ENCODE data around the gene MYLK2. TPM values are rescaled to one million over a fixed set of nuclear protein-coding genes. Genes with fewer than 3 reads are reported as not detected.
A peak's percentile ranks its signal among the peaks of the same experiment; 100 is the strongest.

Gene MYLK2
- total RNA-seq, 1 experiment from 2014 or later, result 0.21 TPM

- H3K4me3 ChIP-seq (ENCODE audit: insufficient read depth, low read depth, low read length), result peak overlapping the region; percentile 80
- no peak for DNase-seq
- no peaks in the 10 kb centered on the region for H3K36me3 ChIP-seq (replicated peaks; ENCODE audit: control insufficient read depth, insufficient read depth, low read length)
- peaks cover 7% of the 10 kb centered on the region for H3K27me3 ChIP-seq (ENCODE audit: control insufficient read depth, insufficient read depth, low read length)
These were observed 43.0 kb downstream of the MYLK2 start for GRCh38 chr20:31862157-31862470.

GRCh38 chr20:31862506-31862905 is 43.4 kb downstream of the MYLK2 start:
- peak overlapping the region; percentile 80; the same call in 1 of the 2 replicates for H3K4me3 ChIP-seq (ENCODE audit: insufficient read depth, low read depth, low read length)
- H3K27me3 ChIP-seq (ENCODE audit: control insufficient read depth, insufficient read depth, low read length), result peaks cover 7% of the 10 kb centered on the region
- DNase-seq, result no peak
- no peaks in the 10 kb centered on the region for H3K36me3 ChIP-seq (replicated peaks; ENCODE audit: control insufficient read depth, insufficient read depth, low read length)

- Histone ChIP-seq H3K27me3 (ENCODE audit: control insufficient read depth, insufficient read depth, low read length) (peaks cover 9% of the 10 kb centered on the region), H3K36me3 (replicated peaks; ENCODE audit: control insufficient read depth, insufficient read depth, low read length) (no peaks in the 10 kb centered on the region)
- DNase-seq, result no peak
These were observed 44.3 kb downstream of the MYLK2 start for GRCh38 chr20:31863296-31864085.

GRCh38 chr20:31864521-31865400 is 45.6 kb downstream of the MYLK2 start:
- H3K27me3 ChIP-seq (ENCODE audit: control insufficient read depth, insufficient read depth, low read length), result peaks cover 18% of the 10 kb centered on the region
- DNase-seq, result no peak
- no peak overlapping the region for H3K4me3 ChIP-seq (ENCODE audit: insufficient read depth, low read depth, low read length)
- H3K36me3 ChIP-seq (replicated peaks; ENCODE audit: control insufficient read depth, insufficient read depth, low read length), result no peaks in the 10 kb centered on the region

More at GRCh38 chr20:31863296-31864085, 44.3 kb downstream of the MYLK2 start:
- H3K4me3 ChIP-seq (ENCODE audit: insufficient read depth, low read depth, low read length), result no peak overlapping the region

- Histone ChIP-seq H3K27me3 (ENCODE audit: control insufficient read depth, insufficient read depth, low read length) (peaks cover 28% of the 10 kb centered on the region), H3K4me3 (ENCODE audit: insufficient read depth, low read depth, low read length) (no peak overlapping the region), H3K36me3 (replicated peaks; ENCODE audit: control insufficient read depth, insufficient read depth, low read length) (no peaks in the 10 kb centered on the region)
- DNase-seq, result no peak
These were observed 47.1 kb downstream of the MYLK2 start for GRCh38 chr20:31866221-31866620.

GRCh38 chr20:31868853-31869672 is 49.9 kb downstream of the MYLK2 start:
- Histone ChIP-seq H3K27me3 (ENCODE audit: control insufficient read depth, insufficient read depth, low read length) (peaks cover 33% of the 10 kb centered on the region), H3K4me3 (ENCODE audit: insufficient read depth, low read depth, low read length) (no peak overlapping the region; the same call in 1 of the 2 replicates), H3K36me3 (replicated peaks; ENCODE audit: control insufficient read depth, insufficient read depth, low read length) (no peaks in the 10 kb centered on the region)
- peak; percentile 43 for DNase-seq

GRCh38 chr20:31869673-31869941 is 50.5 kb downstream of the MYLK2 start:
- Histone ChIP-seq H3K27me3 (ENCODE audit: control insufficient read depth, insufficient read depth, low read length) (peaks cover 33% of the 10 kb centered on the region), H3K36me3 (replicated peaks; ENCODE audit: control insufficient read depth, insufficient read depth, low read length) (no peaks in the 10 kb centered on the region)
- DNase-seq, result no peak

GRCh38 chr20:31869942-31870725 is 51.0 kb downstream of the MYLK2 start, which contains the start of the genes DUSP15 and TTLL9:
TSS of gene DUSP15 (minus strand) at chr20:31870527. CDS start at chr20:31870337, 190 bp downstream.
TSS of gene TTLL9 (plus strand) at chr20:31870634. CDS start at chr20:31871127, 493 bp downstream.
- DNase-seq, result peak; percentile 93
- H3K4me3 ChIP-seq (ENCODE audit: insufficient read depth, low read depth, low read length), result peak within 1 kb of the TSS; percentile 61
- no peaks in the 10 kb centered on the region for H3K36me3 ChIP-seq (replicated peaks; ENCODE audit: control insufficient read depth, insufficient read depth, low read length)
- peaks cover 33% of the 10 kb centered on the region for H3K27me3 ChIP-seq (ENCODE audit: control insufficient read depth, insufficient read depth, low read length)

More at GRCh38 chr20:31869673-31869941, 50.5 kb downstream of the MYLK2 start:
- H3K4me3 ChIP-seq (ENCODE audit: insufficient read depth, low read depth, low read length), result peak overlapping the region; percentile 61

GRCh38 chr20:31870726-31871617 is 51.8 kb downstream of the MYLK2 start:
- H3K27me3 ChIP-seq (ENCODE audit: control insufficient read depth, insufficient read depth, low read length), result peaks cover 33% of the 10 kb centered on the region
- peak overlapping the region; percentile 61 for H3K4me3 ChIP-seq (ENCODE audit: insufficient read depth, low read depth, low read length)
- no peaks in the 10 kb centered on the region for H3K36me3 ChIP-seq (replicated peaks; ENCODE audit: control insufficient read depth, insufficient read depth, low read length)
- DNase-seq, result no peak

GRCh38 chr20:31871618-31871954 is 52.4 kb downstream of the MYLK2 start:
- DNase-seq, result no peak
- Histone ChIP-seq H3K4me3 (ENCODE audit: insufficient read depth, low read depth, low read length) (no peak overlapping the region), H3K27me3 (ENCODE audit: control insufficient read depth, insufficient read depth, low read length) (peaks cover 33% of the 10 kb centered on the region), H3K36me3 (replicated peaks; ENCODE audit: control insufficient read depth, insufficient read depth, low read length) (no peaks in the 10 kb centered on the region)

- DNase-seq, result no peak
- Histone ChIP-seq H3K4me3 (ENCODE audit: insufficient read depth, low read depth, low read length) (no peak overlapping the region), H3K27me3 (ENCODE audit: control insufficient read depth, insufficient read depth, low read length) (peaks cover 33% of the 10 kb centered on the region)
These were observed 53.2 kb downstream of the MYLK2 start for GRCh38 chr20:31872406-31872805.

GRCh38 chr20:31875671-31876070 is 56.5 kb downstream of the MYLK2 start:
- H3K27me3 ChIP-seq (ENCODE audit: control insufficient read depth, insufficient read depth, low read length), result peaks cover 13% of the 10 kb centered on the region
- H3K36me3 ChIP-seq (replicated peaks; ENCODE audit: control insufficient read depth, insufficient read depth, low read length), result no peaks in the 10 kb centered on the region
- no peak overlapping the region for H3K4me3 ChIP-seq (ENCODE audit: insufficient read depth, low read depth, low read length)
- no peak for DNase-seq

More at GRCh38 chr20:31872406-31872805, 53.2 kb downstream of the MYLK2 start:
- no peaks in the 10 kb centered on the region for H3K36me3 ChIP-seq (replicated peaks; ENCODE audit: control insufficient read depth, insufficient read depth, low read length)

GRCh38 chr20:31877684-31878083 is 58.5 kb downstream of the MYLK2 start:
- Histone ChIP-seq H3K27me3 (ENCODE audit: control insufficient read depth, insufficient read depth, low read length) (peaks cover 2% of the 10 kb centered on the region; the same call in 1 of the 2 replicates), H3K4me3 (ENCODE audit: insufficient read depth, low read depth, low read length) (no peak overlapping the region), H3K36me3 (replicated peaks; ENCODE audit: control insufficient read depth, insufficient read depth, low read length) (no peaks in the 10 kb centered on the region)
- no peak for DNase-seq

Measured in H7 (cell line).